Peyer's patch (tissue), 4 donors: ENCODE measurements around the gene CXCL17.

Experiments
- POLR2A ChIP-seq, 2 donors: fragments of 450-650 bp; IDR thresholded peaks; one replicate each; pipeline ENCODE4 v1.5.1; 2017; ENCODE audit warnings: antibody characterized with exemption in 2 of 2, mild to moderate bottlenecking in 2 of 2, moderate library complexity in 2 of 2
- TF ChIP-seq, protein P1 (sequence below), 6 experiments: fragments of 450-650 bp in 4 of 6; fragments of 200-600 bp in 2 of 6; sonication (generic) in 1 of 6; IDR thresholded peaks; one replicate each; pipeline ENCODE4 v1.5.1; 2017 to 2019; ENCODE audit warnings: antibody characterized with exemption in 6 of 6, mild to moderate bottlenecking in 3 of 6, moderate library complexity in 1 of 6

DNA sequence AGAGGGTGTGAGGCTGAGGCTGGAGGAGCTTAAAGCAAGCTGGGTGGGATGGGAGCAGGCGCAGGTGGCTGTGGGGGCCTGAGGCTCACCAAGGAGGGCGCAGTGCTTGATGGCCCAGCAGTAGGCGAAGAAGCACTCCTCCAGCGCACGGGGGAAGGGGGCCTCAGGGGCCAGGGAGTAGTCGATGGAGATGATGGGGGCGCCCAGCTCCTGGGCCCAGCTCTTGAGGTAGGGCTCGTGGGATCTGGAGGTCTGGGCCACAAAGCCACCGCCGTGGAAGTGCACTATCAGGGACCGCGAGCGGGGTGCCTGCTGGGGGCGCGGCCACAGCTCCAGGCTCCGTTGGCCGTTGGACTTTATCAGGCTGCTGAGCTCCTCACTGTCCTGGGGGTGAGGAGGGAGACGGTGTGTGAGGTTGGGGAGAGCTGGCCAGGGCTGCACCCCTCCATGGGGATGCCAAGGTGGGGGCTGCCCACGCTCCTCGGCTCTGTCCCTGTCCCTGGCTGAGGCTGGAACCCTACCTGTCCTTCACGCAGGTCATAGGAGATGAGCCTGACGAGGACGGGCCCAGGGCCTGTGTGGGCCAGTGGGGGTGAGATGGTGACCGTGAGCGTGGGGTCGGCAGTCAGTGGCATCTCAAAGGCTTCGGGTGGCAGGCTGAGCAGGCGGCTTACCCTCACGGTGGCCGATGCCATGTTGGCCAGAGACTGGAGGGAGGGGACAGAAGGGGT lies 35.5 kb downstream of the CXCL17 start:
- TF ChIP-seq, protein P1, sequence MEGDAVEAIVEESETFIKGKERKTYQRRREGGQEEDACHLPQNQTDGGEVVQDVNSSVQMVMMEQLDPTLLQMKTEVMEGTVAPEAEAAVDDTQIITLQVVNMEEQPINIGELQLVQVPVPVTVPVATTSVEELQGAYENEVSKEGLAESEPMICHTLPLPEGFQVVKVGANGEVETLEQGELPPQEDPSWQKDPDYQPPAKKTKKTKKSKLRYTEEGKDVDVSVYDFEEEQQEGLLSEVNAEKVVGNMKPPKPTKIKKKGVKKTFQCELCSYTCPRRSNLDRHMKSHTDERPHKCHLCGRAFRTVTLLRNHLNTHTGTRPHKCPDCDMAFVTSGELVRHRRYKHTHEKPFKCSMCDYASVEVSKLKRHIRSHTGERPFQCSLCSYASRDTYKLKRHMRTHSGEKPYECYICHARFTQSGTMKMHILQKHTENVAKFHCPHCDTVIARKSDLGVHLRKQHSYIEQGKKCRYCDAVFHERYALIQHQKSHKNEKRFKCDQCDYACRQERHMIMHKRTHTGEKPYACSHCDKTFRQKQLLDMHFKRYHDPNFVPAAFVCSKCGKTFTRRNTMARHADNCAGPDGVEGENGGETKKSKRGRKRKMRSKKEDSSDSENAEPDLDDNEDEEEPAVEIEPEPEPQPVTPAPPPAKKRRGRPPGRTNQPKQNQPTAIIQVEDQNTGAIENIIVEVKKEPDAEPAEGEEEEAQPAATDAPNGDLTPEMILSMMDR (IDR thresholded peaks at IDR 0.05): no peak
- no peak for TF ChIP-seq POLR2A (IDR thresholded peaks at IDR 0.05)
